HG02678 (cell line): ENCODE results near the gene MITF.

ENCODE experiments used
- ATAC-seq: cut with Tn5 transposase; IDR thresholded peaks from one replicate; pipeline ENCODE4 v1.9.1; 2021; ENCODE audit warnings: mild to moderate bottlenecking, moderate library complexity; ENCODE audit not compliant: unreplicated experiment

Gene MITF

GRCh38 chr3:69752241-69752640, 13.0 kb downstream of the MITF start:
- ATAC-seq: no peak

GRCh38 chr3:69753179-69753775, 14.0 kb downstream of the MITF start:
- ATAC-seq: no peak

- ATAC-seq: no peak
Observed at GRCh38 chr3:69755795-69756194, 16.5 kb downstream of the MITF start.

GRCh38 chr3:69761896-69762767, 22.9 kb downstream of the MITF start:
- no peak for ATAC-seq

GRCh38 chr3:69762768-69763229, 23.5 kb downstream of the MITF start:
- ATAC-seq: no peak

- no peak for ATAC-seq
Observed at GRCh38 chr3:69763458-69763857, 24.2 kb downstream of the MITF start.

- ATAC-seq: no peak
Observed at GRCh38 chr3:69764121-69764741, 25.0 kb downstream of the MITF start.

GRCh38 chr3:69764861-69765260, 25.6 kb downstream of the MITF start:
- ATAC-seq: no peak

GRCh38 chr3:69766638-69767037, 27.4 kb downstream of the MITF start:
- ATAC-seq: no peak

- ATAC-seq: no peak
Observed at GRCh38 chr3:69767571-69767970, 28.3 kb downstream of the MITF start.

- ATAC-seq: no peak
Observed at GRCh38 chr3:69768438-69768837, 29.2 kb downstream of the MITF start.

GRCh38 chr3:69770219-69770618, 31.0 kb downstream of the MITF start:
- no peak for ATAC-seq

GRCh38 chr3:69770976-69771634, 31.8 kb downstream of the MITF start:
- ATAC-seq: no peak

- no peak for ATAC-seq
Observed at GRCh38 chr3:69772152-69772867, 33.0 kb downstream of the MITF start.

- ATAC-seq: no peak
Observed at GRCh38 chr3:69774029-69774428, 34.8 kb downstream of the MITF start.

GRCh38 chr3:69775751-69776150, 36.5 kb downstream of the MITF start:
- ATAC-seq: no peak

- ATAC-seq: no peak
Observed at GRCh38 chr3:69776289-69776688, 37.0 kb downstream of the MITF start.

- no peak for ATAC-seq
Observed at GRCh38 chr3:69776920-69777581, 37.8 kb downstream of the MITF start.

GRCh38 chr3:69777582-69777967, 38.3 kb downstream of the MITF start:
- ATAC-seq: no peak

GRCh38 chr3:69781593-69781992, 42.3 kb downstream of the MITF start:
- ATAC-seq: no peak
